B cell (primary cell): Measurements from ENCODE around the gene CREB5. TPM values are rescaled to one million over a fixed set of nuclear protein-coding genes. Genes with fewer than 3 reads are reported as not detected.
A peak's percentile ranks its signal among the peaks of the same experiment; 100 is the strongest.

ENCODE experiments used
- ATAC-seq: fragments of 200-7000 bp; cut with Tn5 transposase; one replicate; pipeline ENCODE4 v1.10.0; 2021; ENCODE audit warnings: low read depth, mild to moderate bottlenecking, moderate number of reproducible peaks, moderate library complexity
- CTCF ChIA-PET: fragments of 350-600 bp; sonication (Branson Sonifier 250); formaldehyde crosslinking; loops from one replicate; lab custom pipeline; 2021; ENCODE audit warnings: antibody characterized with exemption, inconsistent platforms; lab: Charles Lee
- POLR2A ChIA-PET: fragments of 350-600 bp; sonication (Branson Sonifier 250); formaldehyde crosslinking; loops from one replicate; lab custom pipeline; 2021; ENCODE audit warnings: antibody characterized with exemption; lab: Charles Lee
- DNase-seq: peaks from one replicate; pipeline ENCODE4 v3.0.0; 2013
- H2AFZ ChIP-seq: 2 replicates; pipeline ENCODE4 v1.6.1; 2012; ENCODE audit warnings: mild to moderate bottlenecking, low read depth, low read length; ENCODE audit not compliant: insufficient read depth, poor library complexity, severe bottlenecking
- H3K27ac ChIP-seq, 2 donors: 1 replicate in 1 of 2; 2 replicates in 1 of 2; pipeline ENCODE4 v1.5.1; 2012 to 2013; ENCODE audit warnings: low read length in 2 of 2, mild to moderate bottlenecking in 2 of 2, moderate library complexity in 1 of 2
- H3K27me3 ChIP-seq, 4 experiments: fragments of 200-600 bp in 1 of 4; sonication (generic) in 1 of 4; replicated peaks in 1 of 4; 1 replicate in 2 of 4; 2 replicates in 2 of 4; pipeline versions ENCODE4 v1.6.1 to v1.7.0; 2013 to 2016; ENCODE audit warnings: low read length in 3 of 4, mild to moderate bottlenecking in 2 of 4, mixed read lengths in 1 of 4, moderate library complexity in 1 of 4; ENCODE audit not compliant: insufficient read depth in 4 of 4, control insufficient read depth in 3 of 4; ENCODE audit errors: control extremely low read depth in 1 of 4
- H3K36me3 ChIP-seq, 2 experiments: replicated peaks in 1 of 2; 1 replicate in 1 of 2; 2 replicates in 1 of 2; pipeline versions ENCODE4 v1.6.1 to v1.7.1; 2013; ENCODE audit warnings: low read length in 1 of 2; ENCODE audit not compliant: insufficient read depth in 2 of 2, control insufficient read depth in 1 of 2; ENCODE audit errors: control extremely low read depth in 1 of 2, extremely low read depth in 1 of 2
- H3K4me1 ChIP-seq, 2 donors: fragments of 200-600 bp in 1 of 2; sonication (generic) in 1 of 2; 1 replicate in 1 of 2; 2 replicates in 1 of 2; pipeline versions ENCODE4 v1.5.1 to v1.6.1; 2013 to 2017; ENCODE audit warnings: low read length in 2 of 2; ENCODE audit not compliant: control insufficient read depth in 2 of 2, insufficient read depth in 2 of 2
- H3K4me2 ChIP-seq: replicated peaks from 2 replicates; pipeline ENCODE3; 2012; ENCODE audit warnings: mild to moderate bottlenecking, low read depth, low read length; ENCODE audit not compliant: poor library complexity, severe bottlenecking
- H3K4me3 ChIP-seq, 5 experiments: fragments of 200-600 bp in 1 of 5; sonication (generic) in 1 of 5; 1 replicate in 3 of 5; 2 replicates in 2 of 5; pipeline versions ENCODE4 v1.5.1 to v1.7.0; 2011 to 2016; ENCODE audit warnings: low read length in 4 of 5, mild to moderate bottlenecking in 4 of 5, low read depth in 2 of 5, control low read depth in 1 of 5, moderate library complexity in 1 of 5; ENCODE audit not compliant: insufficient read depth in 1 of 5; ENCODE audit errors: control extremely low read depth in 1 of 5, extremely low read depth in 1 of 5
- H3K79me2 ChIP-seq: fragments of 200-600 bp; sonication (generic); one replicate; pipeline ENCODE4 v1.6.0; 2016; ENCODE audit warnings: low read length; ENCODE audit not compliant: control insufficient read depth, insufficient read depth
- H3K9ac ChIP-seq: fragments of 200-600 bp; sonication (generic); 2 replicates; pipeline ENCODE4 v1.6.1; 2017; ENCODE audit warnings: mild to moderate bottlenecking, low read length, moderate library complexity
- H3K9me3 ChIP-seq, 3 donors: one replicate each; pipeline versions ENCODE4 v1.6.1 to v1.7.1; 2013; ENCODE audit warnings: low read length in 2 of 3; ENCODE audit not compliant: control insufficient read depth in 2 of 3, insufficient read depth in 1 of 3; ENCODE audit errors: control extremely low read depth in 1 of 3
- H4K20me1 ChIP-seq: 2 replicates; pipeline ENCODE4 v1.6.0; 2012; ENCODE audit warnings: mild to moderate bottlenecking, low read length; ENCODE audit not compliant: insufficient read depth, control insufficient read depth, poor library complexity, severe bottlenecking
- H3K27ac Mint-ChIP-seq: one replicate; pipeline ENCODE4 v1.8.0; 2021; ENCODE audit warnings: mixed read lengths
- H3K27me3 Mint-ChIP-seq: one replicate; pipeline ENCODE4 v1.8.0; 2021; ENCODE audit warnings: mixed read lengths
- H3K4me1 Mint-ChIP-seq: one replicate; pipeline ENCODE4 v1.8.0; 2021; ENCODE audit warnings: mixed read lengths
- H3K4me3 Mint-ChIP-seq: one replicate; pipeline ENCODE4 v1.8.0; 2021; ENCODE audit warnings: mixed read lengths
- H3K9me3 Mint-ChIP-seq: one replicate; pipeline ENCODE4 v1.8.0; 2022; ENCODE audit warnings: mixed read lengths; ENCODE audit not compliant: insufficient read depth
- CTCF ChIP-seq: fragments of 200-600 bp; IDR thresholded peaks from one replicate; pipeline ENCODE4 v1.8.0; 2022; ENCODE audit warnings: antibody characterized with exemption, mild to moderate bottlenecking
- EZH2 ChIP-seq: IDR thresholded peaks from 2 replicates; pipeline ENCODE4 v1.6.1; 2012; ENCODE audit warnings: borderline replicate concordance, low read depth, mild to moderate bottlenecking, moderate library complexity, low read length; ENCODE audit not compliant: insufficient read depth, poor library complexity, severe bottlenecking
- WGBS: methylation state at CpG from one replicate; pipeline ENCODE4 v1.1.5; 2013; ENCODE audit warnings: missing lambda C conversion rate; ENCODE audit not compliant: insufficient coverage; 5-methylcytosine and 5-hydroxymethylcytosine counted together
- intact Hi-C: fragments of 100-400 bp; cut with micrococcal nuclease; formaldehyde crosslinking; loops from one replicate; pipeline ENCODE4 v1.10.0; 2022
- polyA plus RNA-seq: library from polyadenylated mRNA; depleted of rRNA; stranded (reverse); fragments of >200 nt; gene quantifications from 2 replicates; pipeline ENCODE4 v1.2.3, GENCODE V29; 2012
- total RNA-seq, 2 donors: library from RNA; stranded (reverse); fragments of 120-200 nt in 1 of 2; gene quantifications; 1 replicate in 1 of 2; 2 replicates in 1 of 2; pipeline versions ENCODE4 v1.2.3 to v1.2.4, GENCODE V29; 2013 to 2022

Gene CREB5
- total and polyA plus RNA-seq, 2 donors (not counting 1 experiment from before 2014, with no cell fraction given) = 0.05 to 0.95 TPM

- H3K4me3 ChIP-seq = no peak overlapping the region
- no peak overlapping the region for H3K9ac ChIP-seq
- no peaks in the 10 kb centered on the region for H3K9me3 Mint-ChIP-seq
- TF ChIP-seq CTCF (no peak), EZH2 (no peak)
- H3K4me3 Mint-ChIP-seq = no peak overlapping the region
- DNase-seq (no peak), ATAC-seq (no peak)
- H3K27ac ChIP-seq = no peak overlapping the region
- no peaks in the 10 kb centered on the region for H3K27me3 Mint-ChIP-seq
- 92% methylated on average over 4 of the region's 6 CpGs for WGBS
- peaks cover 22 to 30% of the 10 kb centered on the region in 2 donors for H3K4me1 ChIP-seq
- POLR2A ChIA-PET = no interaction called here
- peaks cover 52% of the 10 kb centered on the region for H3K4me1 Mint-ChIP-seq
- peak overlapping the region; percentile 14 for H2AFZ ChIP-seq
- no peaks in the 10 kb centered on the region for H3K36me3 ChIP-seq
- no peaks in the 10 kb centered on the region for H3K9me3 ChIP-seq
- H3K27ac Mint-ChIP-seq = no peak overlapping the region
- H4K20me1 ChIP-seq = no peaks in the 10 kb centered on the region
- intact Hi-C loops = no loop called here
- H3K4me2 ChIP-seq = peak overlapping the region; percentile 11
- CTCF ChIA-PET = interaction anchor here (0.5 kb wide), 1 partner anchor 14 kb away, joined by 5 read pairs; no protein-coding TSS in a partner anchor
- no peaks in the 10 kb centered on the region for H3K27me3 ChIP-seq
- H3K79me2 ChIP-seq = no peaks in the 10 kb centered on the region
These were observed 401.1 kb downstream of the CREB5 start for GRCh38 chr7:28813243-28813962.

GRCh38 chr7:28815369-28815927 is 403.1 kb downstream of the CREB5 start:
- ChIA-PET CTCF (no interaction called here), POLR2A (interaction anchor here (0.6 kb wide), 1 partner anchor 660 kb away, joined by 3 read pairs; no protein-coding TSS in a partner anchor)
- H3K9me3 ChIP-seq = no peaks in the 10 kb centered on the region
- H3K4me3 ChIP-seq = peak overlapping the region in 1 of 5 experiments; percentile 46
- ATAC-seq = no peak
- peak overlapping the region; percentile 48 for H2AFZ ChIP-seq
- peaks cover 27 to 33% of the 10 kb centered on the region in 2 donors for H3K4me1 ChIP-seq
- H3K36me3 ChIP-seq = no peaks in the 10 kb centered on the region
- no peak for DNase-seq
- Mint-ChIP-seq H3K9me3 (no peaks in the 10 kb centered on the region), H3K27ac (peak overlapping the region; percentile 74), H3K27me3 (no peaks in the 10 kb centered on the region), H3K4me3 (peak overlapping the region; percentile 60), H3K4me1 (peaks cover 56% of the 10 kb centered on the region)
- no peaks in the 10 kb centered on the region for H3K27me3 ChIP-seq
- H4K20me1 ChIP-seq = no peaks in the 10 kb centered on the region
- peak overlapping the region; percentile 66 to 72 for H3K27ac ChIP-seq
- no peaks in the 10 kb centered on the region for H3K79me2 ChIP-seq
- peak overlapping the region; percentile 31 for H3K9ac ChIP-seq
- no CpG with 5 or more reads among the region's 1 CpG for WGBS
- intact Hi-C loops = no loop called here
- peak overlapping the region; percentile 47 for H3K4me2 ChIP-seq
- no peak for TF ChIP-seq EZH2
- TF ChIP-seq CTCF = no peak
